Hepatocyte (in vitro differentiated cells): ENCODE results near the gene POM121L2. TPM values are rescaled to one million over a fixed set of nuclear protein-coding genes. Genes with fewer than 3 reads are reported as not detected.

Experiments
- DNase-seq: peaks from one replicate; pipeline ENCODE4 v3.0.0-alpha.2; 2016; ENCODE audit warnings: low spot score
- H2AFZ ChIP-seq: fragments of 200-600 bp; sonication (generic); 2 replicates; pipeline ENCODE4 v1.6.0; 2016; ENCODE audit warnings: antibody characterized with exemption, mild to moderate bottlenecking
- H3K27ac ChIP-seq: fragments of 200-600 bp; sonication (generic); 2 replicates; pipeline ENCODE4 v1.5.1; 2016; ENCODE audit warnings: mild to moderate bottlenecking
- H3K27me3 ChIP-seq: fragments of 200-600 bp; sonication (generic); 2 replicates; pipeline ENCODE4 v1.6.1; 2016
- H3K36me3 ChIP-seq: fragments of 200-600 bp; sonication (generic); replicated peaks from 2 replicates; pipeline ENCODE4 v1.5.1; 2016; ENCODE audit warnings: low read depth; ENCODE audit not compliant: insufficient read depth
- H3K4me1 ChIP-seq: fragments of 200-600 bp; sonication (generic); 2 replicates; pipeline ENCODE4 v1.5.1; 2016; ENCODE audit warnings: mild to moderate bottlenecking, moderate library complexity; ENCODE audit not compliant: insufficient read depth
- H3K4me2 ChIP-seq: fragments of 200-600 bp; sonication (generic); 2 replicates; pipeline ENCODE4 v1.6.0; 2016
- H3K4me3 ChIP-seq: fragments of 200-600 bp; sonication (generic); 2 replicates; pipeline ENCODE4 v1.5.1; 2016; ENCODE audit warnings: mild to moderate bottlenecking
- H3K79me2 ChIP-seq: fragments of 200-600 bp; sonication (generic); 2 replicates; pipeline ENCODE4 v1.6.0; 2017; ENCODE audit warnings: mild to moderate bottlenecking
- H3K9me2 ChIP-seq: fragments of 200-600 bp; sonication (generic); replicated peaks from 2 replicates; pipeline ENCODE4 v1.6.0; 2017; ENCODE audit warnings: mild to moderate bottlenecking; ENCODE audit not compliant: insufficient read depth
- H3K9me3 ChIP-seq: fragments of 200-600 bp; sonication (generic); 2 replicates; pipeline ENCODE4 v1.5.1; 2016; ENCODE audit warnings: low read depth, mild to moderate bottlenecking
- H4K20me1 ChIP-seq: fragments of 200-600 bp; sonication (generic); 2 replicates; pipeline ENCODE4 v1.6.0; 2016; ENCODE audit warnings: mild to moderate bottlenecking; ENCODE audit not compliant: insufficient read depth, poor library complexity, severe bottlenecking
- EZH2 ChIP-seq: fragments of 200-600 bp; sonication (generic); IDR thresholded peaks from 2 replicates; pipeline ENCODE4 v1.6.1; 2016; ENCODE audit warnings: antibody characterized with exemption, mild to moderate bottlenecking, borderline replicate concordance
- EZH2phosphoT487 ChIP-seq: fragments of 200-600 bp; sonication (generic); IDR thresholded peaks from one replicate; pipeline ENCODE4 v1.6.1; 2018; ENCODE audit warnings: antibody characterized with exemption, mild to moderate bottlenecking, low read depth, moderate library complexity; ENCODE audit not compliant: unreplicated experiment, severe bottlenecking
- WGBS: methylation state at CpG from one replicate; pipeline ENCODE4 v1.1.6; 2016; ENCODE audit warnings: low lambda C conversion rate; ENCODE audit errors: missing lambda C conversion rate; 5-methylcytosine and 5-hydroxymethylcytosine counted together
- polyA plus RNA-seq: library from polyadenylated mRNA; unstranded; fragments of >200 nt; fragmentation: Nextera tagmentation; extraction: Ambion mirVana; gene quantifications from 2 replicates; pipeline ENCODE4 v1.2.1, GENCODE V29; 2016
- total RNA-seq: library from RNA; depleted of rRNA; stranded (reverse); fragments of >200 nt; gene quantifications from 2 replicates; pipeline ENCODE4 v1.2.3, GENCODE V29; 2014
- TF ChIP-seq, protein P1 (sequence below): fragments of 200-600 bp; sonication (generic); IDR thresholded peaks from 2 replicates; pipeline ENCODE4 v1.5.1; 2016; ENCODE audit warnings: antibody characterized with exemption, mild to moderate bottlenecking; ENCODE audit not compliant: poor library complexity

Gene POM121L2
- total and polyA plus RNA-seq, 2 experiments from 2014 or later, result not detected

DNA sequence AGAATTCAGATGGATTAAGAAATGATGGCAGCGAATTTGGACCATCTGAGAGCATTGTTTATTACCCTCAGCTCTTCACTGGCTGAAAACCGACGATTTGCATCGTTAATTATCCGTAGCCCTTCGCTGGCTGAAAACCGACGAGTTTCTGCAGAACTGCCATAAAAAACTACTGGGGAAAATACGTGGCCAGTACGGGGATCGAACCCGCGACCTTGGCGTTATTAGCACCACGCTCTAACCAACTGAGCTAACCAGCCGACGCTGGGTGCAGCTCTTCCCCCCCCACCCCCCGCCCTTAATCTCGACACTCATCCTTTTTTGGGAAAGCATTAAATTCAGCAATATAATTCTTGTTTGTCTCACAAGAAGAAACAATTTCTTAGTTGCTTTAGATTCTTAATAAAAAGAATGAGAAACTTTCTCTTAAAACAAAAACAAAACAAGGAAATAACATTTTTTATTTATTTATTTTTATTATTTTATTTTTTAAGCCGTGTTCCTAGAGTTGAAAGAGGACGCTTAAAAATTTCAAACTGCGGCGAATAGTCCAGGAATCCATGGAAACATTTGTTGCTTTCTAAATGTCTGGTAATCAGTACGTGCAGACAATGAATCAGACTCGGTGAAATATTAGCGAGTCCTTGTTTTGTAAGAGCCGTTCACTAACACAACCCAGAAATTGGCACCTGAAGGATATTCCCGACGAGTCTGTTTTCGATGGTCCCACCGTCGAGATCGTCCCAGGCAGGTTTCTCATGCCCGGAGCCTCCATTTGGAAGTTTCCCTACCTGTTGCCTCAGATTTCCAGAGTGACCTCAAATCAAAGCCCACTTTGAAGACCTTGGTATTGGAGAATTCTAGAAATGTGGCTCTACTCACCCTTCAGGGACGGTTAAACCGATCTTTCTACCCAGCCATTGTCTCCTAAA is 36.8 kb downstream of the POM121L2 start:
- H3K27me3 ChIP-seq, result peaks cover 25% of the 10 kb centered on the region
- H3K9me2 ChIP-seq, result no peaks in the 10 kb centered on the region
- H3K4me1 ChIP-seq, result no peaks in the 10 kb centered on the region
- no peaks in the 10 kb centered on the region for H4K20me1 ChIP-seq
- no peaks in the 10 kb centered on the region for H3K79me2 ChIP-seq
- H3K36me3 ChIP-seq, result no peaks in the 10 kb centered on the region
- no peaks in the 10 kb centered on the region for H3K9me3 ChIP-seq
- no peak overlapping the region for H3K4me3 ChIP-seq
- WGBS, result 15% methylated on average over 36 of the region's 36 CpGs
- H3K4me2 ChIP-seq, result peak overlapping the region; percentile 71
- H2AFZ ChIP-seq, result no peak overlapping the region
- no peak for DNase-seq
- peak; percentile 48 for TF ChIP-seq EZH2
- TF ChIP-seq, protein P1, sequence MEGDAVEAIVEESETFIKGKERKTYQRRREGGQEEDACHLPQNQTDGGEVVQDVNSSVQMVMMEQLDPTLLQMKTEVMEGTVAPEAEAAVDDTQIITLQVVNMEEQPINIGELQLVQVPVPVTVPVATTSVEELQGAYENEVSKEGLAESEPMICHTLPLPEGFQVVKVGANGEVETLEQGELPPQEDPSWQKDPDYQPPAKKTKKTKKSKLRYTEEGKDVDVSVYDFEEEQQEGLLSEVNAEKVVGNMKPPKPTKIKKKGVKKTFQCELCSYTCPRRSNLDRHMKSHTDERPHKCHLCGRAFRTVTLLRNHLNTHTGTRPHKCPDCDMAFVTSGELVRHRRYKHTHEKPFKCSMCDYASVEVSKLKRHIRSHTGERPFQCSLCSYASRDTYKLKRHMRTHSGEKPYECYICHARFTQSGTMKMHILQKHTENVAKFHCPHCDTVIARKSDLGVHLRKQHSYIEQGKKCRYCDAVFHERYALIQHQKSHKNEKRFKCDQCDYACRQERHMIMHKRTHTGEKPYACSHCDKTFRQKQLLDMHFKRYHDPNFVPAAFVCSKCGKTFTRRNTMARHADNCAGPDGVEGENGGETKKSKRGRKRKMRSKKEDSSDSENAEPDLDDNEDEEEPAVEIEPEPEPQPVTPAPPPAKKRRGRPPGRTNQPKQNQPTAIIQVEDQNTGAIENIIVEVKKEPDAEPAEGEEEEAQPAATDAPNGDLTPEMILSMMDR, result no peak
- TF ChIP-seq EZH2phosphoT487, result no peak
- H3K27ac ChIP-seq, result no peak overlapping the region

DNA sequence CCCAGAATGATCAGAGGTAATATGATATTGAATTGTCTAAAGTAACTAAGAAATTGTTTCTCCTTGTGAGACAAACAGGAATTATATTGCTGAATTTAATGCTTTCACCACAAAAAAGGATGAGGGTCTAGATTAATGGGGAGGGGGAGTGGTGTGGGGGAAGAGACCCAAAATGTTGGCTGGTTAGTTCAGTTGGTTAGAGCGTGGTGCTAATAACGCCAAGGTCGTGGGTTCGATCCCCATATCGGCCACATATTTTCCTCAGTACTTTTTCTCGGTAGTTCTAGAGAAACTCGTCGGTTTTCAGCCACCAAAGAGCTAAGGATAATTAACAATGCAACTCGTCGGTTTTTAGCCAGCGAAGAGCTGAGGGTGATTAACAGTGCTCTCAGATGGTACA is 38.3 kb downstream of the POM121L2 start:
- Histone ChIP-seq H3K9me2 (no peaks in the 10 kb centered on the region), H3K4me1 (no peaks in the 10 kb centered on the region), H2AFZ (no peak overlapping the region), H3K9me3 (no peaks in the 10 kb centered on the region), H3K79me2 (no peaks in the 10 kb centered on the region), H3K4me3 (no peak overlapping the region), H3K36me3 (no peaks in the 10 kb centered on the region), H3K27ac (no peak overlapping the region), H4K20me1 (no peaks in the 10 kb centered on the region), H3K4me2 (no peak overlapping the region), H3K27me3 (peaks cover 29% of the 10 kb centered on the region)
- TF ChIP-seq, protein P1, result no peak
- TF ChIP-seq EZH2, result no peak
- no peak for DNase-seq
- WGBS, result 80% methylated on average over 11 of the region's 11 CpGs

DNA sequence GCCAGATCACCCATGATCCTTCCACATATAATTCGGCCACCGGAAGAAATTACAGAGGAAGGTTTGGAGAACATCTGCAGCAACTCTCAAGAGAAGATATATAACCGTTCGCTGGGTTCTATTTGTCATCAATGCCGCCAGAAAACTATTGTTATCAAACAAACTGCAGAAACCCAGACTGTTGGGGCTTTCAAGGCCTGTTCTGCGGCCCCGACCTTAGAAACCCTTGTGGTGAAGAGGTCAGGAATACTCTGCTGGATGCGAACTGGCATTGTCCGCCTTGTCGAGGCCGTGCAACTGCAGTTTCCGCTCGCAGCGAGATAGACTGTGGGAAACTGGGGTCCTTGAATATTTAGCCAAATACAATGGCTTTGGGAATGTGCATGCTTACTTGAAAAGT is 43.3 kb downstream of the POM121L2 start:
- DNase-seq, result no peak
- Histone ChIP-seq H3K4me1 (no peaks in the 10 kb centered on the region), H3K4me2 (no peak overlapping the region), H4K20me1 (no peaks in the 10 kb centered on the region), H3K9me3 (no peaks in the 10 kb centered on the region), H2AFZ (no peak overlapping the region), H3K27me3 (peaks cover 25% of the 10 kb centered on the region), H3K9me2 (no peaks in the 10 kb centered on the region), H3K4me3 (no peak overlapping the region), H3K79me2 (no peaks in the 10 kb centered on the region), H3K27ac (no peak overlapping the region), H3K36me3 (no peaks in the 10 kb centered on the region)
- TF ChIP-seq EZH2phosphoT487 (no peak), EZH2 (no peak)
- TF ChIP-seq, protein P1, result no peak
- WGBS, result 94% methylated on average over 14 of the region's 14 CpGs
